Measurements from ENCODE around the gene ZBTB5. TPM values are rescaled to one million over a fixed set of nuclear protein-coding genes. Genes with fewer than 3 reads are reported as not detected.
A peak's percentile ranks its signal among the peaks of the same experiment; 100 is the strongest.

The ZBTB5 gene
- total RNA-seq, 4 donors from 2014 or later, result 15.0 to 23.3 (median 20.5) TPM

DNA sequence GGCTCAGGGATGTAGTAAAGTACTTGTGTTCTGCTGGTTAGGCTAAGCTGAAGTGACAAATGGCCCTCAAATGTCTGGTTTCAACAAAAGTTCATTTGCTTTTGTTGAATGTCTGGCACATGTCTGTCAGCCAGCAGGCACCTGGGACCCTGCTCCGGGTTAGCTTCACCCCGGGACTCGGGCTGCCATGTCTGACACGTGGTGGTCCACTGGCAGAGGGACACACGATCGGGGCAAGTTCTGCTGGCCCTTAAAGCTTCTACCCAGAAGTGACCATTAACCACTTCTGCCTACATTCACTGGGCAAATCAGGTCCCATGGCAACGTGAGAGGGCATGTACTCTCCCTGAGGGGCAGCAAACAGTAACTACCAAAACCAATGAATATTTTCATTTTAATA, 44.3 kb upstream of the ZBTB5 start:
- H3K27ac ChIP-seq, result no peak overlapping the region
- intact Hi-C loops (cut with DNase I), result no loop called here
- peaks cover 0 to under 1% (median 0%) of the 10 kb centered on the region in 3 donors for H3K4me1 ChIP-seq
- H3K4me3 ChIP-seq, result no peak overlapping the region
- peaks cover 0 to 47% (median 0%) of the 10 kb centered on the region in 3 donors for H3K36me3 ChIP-seq
- H3K27me3 ChIP-seq, result no peaks in the 10 kb centered on the region
- TF ChIP-seq POLR2A (IDR thresholded peaks at IDR 0.05), result no peak
- TF ChIP-seq CTCF (IDR thresholded peaks at IDR 0.05), result no peak
- no peak for DNase-seq
- WGBS, 2 donors, result 76 to 84% methylated on average over 7 of the region's 7 CpGs
- H3K9me3 ChIP-seq, result no peaks in the 10 kb centered on the region

DNA sequence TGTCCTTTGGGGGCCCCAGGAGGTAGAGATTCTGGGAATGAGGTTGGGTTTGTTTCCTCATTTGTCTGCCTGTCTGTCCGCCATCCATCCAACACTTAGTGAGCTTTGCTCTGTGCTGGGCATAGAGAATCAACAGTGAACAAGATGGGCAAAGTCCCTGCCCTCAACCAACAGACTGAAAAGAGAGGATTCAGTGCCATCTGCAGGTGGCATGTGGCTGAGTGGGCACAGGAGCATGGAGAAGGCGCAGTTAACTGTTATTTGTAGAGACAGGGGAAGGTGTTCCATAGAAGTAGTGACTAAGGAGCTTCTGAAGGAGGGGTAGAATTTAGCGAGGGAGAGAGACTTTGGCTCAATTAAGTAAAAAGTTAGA, 43.6 kb upstream of the ZBTB5 start:
- Histone ChIP-seq H3K9me3 (no peaks in the 10 kb centered on the region), H3K36me3 (peaks cover 0 to 54% (median 5%) of the 10 kb centered on the region in 3 donors), H3K27me3 (no peaks in the 10 kb centered on the region), H3K4me3 (no peak overlapping the region), H3K4me1 (peaks cover 0 to under 1% (median 0%) of the 10 kb centered on the region in 3 donors), H3K27ac (no peak overlapping the region)
- no peak for DNase-seq
- intact Hi-C loops (cut with DNase I), result no loop called here
- 76 to 88% methylated on average over 2 to 3 of the region's 3 CpGs for WGBS, 2 donors
- TF ChIP-seq POLR2A (IDR thresholded peaks at IDR 0.05) (no peak), CTCF (IDR thresholded peaks at IDR 0.05) (no peak)

DNA sequence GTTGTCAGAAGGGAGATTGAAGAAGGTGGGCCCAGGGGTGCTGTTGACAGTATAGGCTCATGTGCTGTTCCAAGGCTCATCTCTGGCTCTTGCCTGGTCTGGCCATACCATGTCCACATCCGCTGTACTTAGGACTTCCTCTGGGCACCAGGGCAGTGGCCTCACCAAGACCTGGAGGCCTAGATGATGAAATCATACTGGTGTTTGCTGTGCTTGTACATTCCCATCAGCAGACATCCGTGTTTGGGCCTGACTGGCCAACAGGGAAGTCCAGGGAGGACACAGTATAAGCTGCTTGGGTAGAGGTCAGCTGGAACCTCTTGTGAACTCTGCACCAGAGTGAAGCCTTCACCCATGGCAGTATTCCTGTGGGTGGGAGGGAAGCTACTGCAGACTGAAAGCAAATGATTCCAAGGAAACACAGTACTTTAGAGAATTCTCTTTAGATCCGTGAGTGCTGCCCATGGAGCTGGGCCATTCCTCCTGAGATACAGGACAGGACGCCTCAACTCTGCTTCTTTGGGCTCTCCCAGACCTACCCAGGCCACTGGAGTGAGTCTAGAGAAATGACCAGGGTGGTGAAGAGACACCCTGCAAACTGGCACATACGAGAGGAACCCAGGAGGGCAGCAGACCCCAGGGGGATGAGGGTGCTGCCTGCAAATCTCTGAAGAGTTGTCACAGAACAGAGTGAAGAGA, 43.0 kb upstream of the ZBTB5 start:
- WGBS, 2 donors, result 78% methylated on average over 3 of the region's 5 CpGs; no CpG with 5 or more reads in 1 of the 2 donors
- no peak for DNase-seq
- TF ChIP-seq POLR2A (IDR thresholded peaks at IDR 0.05) (no peak), CTCF (IDR thresholded peaks at IDR 0.05) (no peak)

GRCh38 chr9:37507566-37508134, 42.4 kb upstream of the ZBTB5 start:
- Histone ChIP-seq H3K4me1 (peaks cover 0 to 8% (median 0%) of the 10 kb centered on the region in 3 donors), H3K9me3 (no peaks in the 10 kb centered on the region), H3K36me3 (peaks cover 5 to 66% (median 14%) of the 10 kb centered on the region in 3 donors), H3K27me3 (no peaks in the 10 kb centered on the region), H3K27ac (no peak overlapping the region), H3K4me3 (no peak overlapping the region)
- intact Hi-C loops (cut with DNase I), result no loop called here
- TF ChIP-seq POLR2A (IDR thresholded peaks at IDR 0.05) (no peak), CTCF (IDR thresholded peaks at IDR 0.05) (no peak)
- 93 to 100% methylated on average over 1 to 7 of the region's 11 CpGs for WGBS, 2 donors
- DNase-seq, result no peak

More for the DNA sequence above, 43.0 kb upstream of the ZBTB5 start:
- Histone ChIP-seq H3K9me3 (no peaks in the 10 kb centered on the region), H3K27ac (no peak overlapping the region), H3K27me3 (no peaks in the 10 kb centered on the region), H3K4me1 (peaks cover 0 to 6% (median 0%) of the 10 kb centered on the region in 3 donors), H3K4me3 (no peak overlapping the region), H3K36me3 (peaks cover 0 to 60% (median 10%) of the 10 kb centered on the region in 3 donors)
- intact Hi-C loops (cut with DNase I), result no loop called here

DNA sequence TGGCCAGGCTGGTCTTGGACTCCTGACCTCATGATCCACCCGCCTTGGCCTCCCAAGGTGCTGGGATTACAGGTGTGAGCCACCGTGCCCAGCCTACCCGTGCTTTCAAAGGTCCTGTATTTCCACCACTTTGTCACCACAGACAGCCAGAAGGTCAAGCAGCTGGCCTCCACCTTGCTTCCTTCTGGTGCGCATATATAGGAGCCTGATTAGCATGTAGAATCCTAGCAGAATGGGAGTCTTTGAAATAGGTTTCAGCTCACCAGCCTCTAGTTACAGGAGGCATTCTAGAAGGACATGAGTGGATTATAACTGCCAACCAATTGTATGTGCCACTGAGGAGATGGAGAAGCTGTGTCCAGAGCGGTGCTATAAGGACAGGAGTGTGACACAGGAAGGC, 39.4 kb upstream of the ZBTB5 start:
- intact Hi-C loops (cut with DNase I), result no loop called here
- Histone ChIP-seq H3K27me3 (no peaks in the 10 kb centered on the region), H3K9me3 (no peaks in the 10 kb centered on the region), H3K4me3 (no peak overlapping the region), H3K27ac (peak overlapping the region in 1 of 4 donors; percentile 17), H3K4me1 (peaks cover 0 to 8% (median 0%) of the 10 kb centered on the region in 3 donors), H3K36me3 (peaks cover 5 to 92% (median 31%) of the 10 kb centered on the region in 3 donors)
- WGBS, 2 donors, result 67 to 70% methylated on average over 1 to 2 of the region's 5 CpGs
- TF ChIP-seq POLR2A (IDR thresholded peaks at IDR 0.05) (no peak), CTCF (IDR thresholded peaks at IDR 0.05) (no peak)
- DNase-seq, result no peak
